ENCODE measurements around the gene PLEKHO2. TPM values are rescaled to one million over a fixed set of nuclear protein-coding genes. Genes with fewer than 3 reads are reported as not detected.

The PLEKHO2 gene
- total RNA-seq, 2 donors from 2014 or later, result 8.6 to 31.8 TPM

DNA sequence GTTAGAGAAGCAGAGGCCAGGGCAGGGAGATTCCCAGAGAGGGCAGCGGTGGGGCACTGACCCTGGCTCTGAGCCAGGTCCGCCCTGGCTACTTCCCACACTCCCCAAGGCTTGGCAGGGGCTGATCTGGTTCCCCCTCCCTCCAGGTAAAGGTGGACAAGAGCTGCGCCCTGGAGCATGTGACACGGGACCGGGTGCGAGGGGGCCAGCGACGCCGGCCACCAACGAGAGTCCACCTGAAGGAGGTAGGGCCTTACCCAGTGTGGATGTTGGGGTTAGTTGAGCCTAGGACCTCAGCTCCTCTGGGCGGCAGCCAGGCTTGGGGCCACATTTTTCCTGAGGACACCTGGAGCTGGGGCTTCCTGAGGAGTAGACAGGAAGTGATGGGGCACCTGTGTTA is 19.6 kb downstream of the PLEKHO2 start:
- Histone ChIP-seq H3K27ac (no peak overlapping the region), H3K4me3 (no peak overlapping the region), H3K36me3 (peaks cover 0 to 13% of the 10 kb centered on the region in 2 donors), H3K27me3 (replicated peaks; ENCODE audit: insufficient read depth) (no peaks in the 10 kb centered on the region), H3K4me1 (replicated peaks) (no peaks in the 10 kb centered on the region), H3K9me3 (no peaks in the 10 kb centered on the region)
- TF ChIP-seq POLR2A (IDR thresholded peaks at IDR 0.05) (no peak), CTCF (IDR thresholded peaks at IDR 0.05) (no peak), POLR2AphosphoS5 (IDR thresholded peaks at IDR 0.05) (no peak)
- intact Hi-C loops (cut with DNase I), result no loop called here
- no peak for DNase-seq (ENCODE audit: low spot score)
- 88% methylated on average over 11 of the region's 11 CpGs for WGBS

DNA sequence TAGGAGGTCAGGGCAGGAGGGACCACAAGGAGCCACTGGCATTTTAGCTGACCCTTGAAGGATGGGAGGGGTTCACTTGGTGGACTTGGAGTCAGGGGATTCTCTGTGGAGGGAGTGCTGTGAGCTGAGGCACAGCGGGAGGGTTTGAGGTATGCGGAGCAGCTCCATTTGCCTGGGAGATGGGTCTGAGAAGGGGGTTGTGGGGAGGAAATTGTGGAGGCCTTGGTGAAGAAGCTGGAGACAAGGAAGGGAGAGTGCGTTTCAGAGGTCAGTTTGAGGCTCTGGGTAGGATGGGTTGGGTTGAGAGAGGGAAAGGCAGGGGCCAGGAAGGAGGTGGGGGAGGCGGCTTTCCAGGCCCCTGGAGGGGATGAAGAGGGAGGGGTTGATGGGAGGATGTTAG is 20.2 kb downstream of the PLEKHO2 start:
- H3K4me3 ChIP-seq, result no peak overlapping the region
- TF ChIP-seq CTCF (IDR thresholded peaks at IDR 0.05) (no peak), POLR2AphosphoS5 (IDR thresholded peaks at IDR 0.05) (no peak), POLR2A (IDR thresholded peaks at IDR 0.05) (no peak)
- no peaks in the 10 kb centered on the region for H3K9me3 ChIP-seq
- WGBS, result 90% methylated on average over 4 of the region's 4 CpGs
- intact Hi-C loops (cut with DNase I), result no loop called here
- H3K36me3 ChIP-seq, result peaks cover 0 to 13% of the 10 kb centered on the region in 2 donors
- no peak for DNase-seq (ENCODE audit: low spot score)
- no peaks in the 10 kb centered on the region for H3K4me1 ChIP-seq (replicated peaks)
- H3K27me3 ChIP-seq (replicated peaks; ENCODE audit: insufficient read depth), result no peaks in the 10 kb centered on the region
- no peak overlapping the region for H3K27ac ChIP-seq

DNA sequence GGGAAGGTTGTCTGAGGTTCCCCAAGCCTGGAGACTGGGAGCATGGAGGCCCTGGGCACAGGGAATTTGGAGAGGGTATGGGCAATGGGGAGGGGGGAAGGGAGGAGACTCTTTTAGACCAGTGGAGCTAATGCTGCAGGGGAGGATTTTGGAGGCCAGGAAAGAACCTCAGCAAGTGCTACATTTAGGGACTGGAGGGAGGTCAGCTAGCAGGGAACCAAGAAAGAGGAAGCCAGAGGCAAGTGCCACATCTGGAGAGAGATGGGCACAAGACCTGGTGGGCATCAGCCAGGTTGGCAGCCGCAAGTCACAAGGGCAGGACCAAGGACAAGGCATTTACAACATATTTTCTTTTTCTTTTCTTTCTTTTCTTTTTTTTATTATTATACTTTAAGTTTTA is 20.7 kb downstream of the PLEKHO2 start:
- Histone ChIP-seq H3K4me3 (no peak overlapping the region), H3K27ac (no peak overlapping the region), H3K27me3 (replicated peaks; ENCODE audit: insufficient read depth) (no peaks in the 10 kb centered on the region), H3K36me3 (peaks cover 0 to 13% of the 10 kb centered on the region in 2 donors), H3K9me3 (no peaks in the 10 kb centered on the region), H3K4me1 (replicated peaks) (no peaks in the 10 kb centered on the region)
- WGBS, result 95% methylated on average over 1 of the region's 1 CpG
- TF ChIP-seq POLR2AphosphoS5 (IDR thresholded peaks at IDR 0.05), result no peak
- no peak for TF ChIP-seq POLR2A (IDR thresholded peaks at IDR 0.05)
- TF ChIP-seq CTCF (IDR thresholded peaks at IDR 0.05), result no peak
- intact Hi-C loops (cut with DNase I), result no loop called here
- DNase-seq (ENCODE audit: low spot score), result no peak

DNA sequence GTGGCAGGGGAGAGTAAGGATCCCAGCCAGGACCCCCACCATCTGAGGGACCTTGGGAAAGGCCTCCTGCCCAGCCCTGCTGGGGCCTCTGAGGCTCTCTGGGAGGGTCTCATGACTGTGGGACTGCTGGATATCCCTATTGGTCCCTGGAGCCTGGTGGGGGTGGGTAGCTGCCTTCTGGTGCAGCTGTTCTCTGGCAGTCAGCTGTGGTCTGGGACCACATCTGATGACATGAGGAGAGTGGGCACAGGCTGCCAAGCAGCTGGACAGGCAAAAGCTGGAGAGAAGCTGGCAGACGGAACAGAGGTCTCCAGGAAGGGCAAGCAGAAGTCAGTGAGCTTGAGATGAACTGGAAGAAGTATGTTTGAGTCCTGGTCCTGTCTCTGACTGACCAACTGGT is 22.4 kb downstream of the PLEKHO2 start:
- H3K27me3 ChIP-seq (replicated peaks; ENCODE audit: insufficient read depth), result no peaks in the 10 kb centered on the region
- no peak overlapping the region for H3K27ac ChIP-seq
- H3K36me3 ChIP-seq, result peaks cover 0 to 13% of the 10 kb centered on the region in 2 donors
- 89% methylated on average over 1 of the region's 1 CpG for WGBS
- no peak for DNase-seq (ENCODE audit: low spot score)
- TF ChIP-seq POLR2A (IDR thresholded peaks at IDR 0.05) (no peak), CTCF (IDR thresholded peaks at IDR 0.05) (no peak), POLR2AphosphoS5 (IDR thresholded peaks at IDR 0.05) (no peak)
- H3K4me3 ChIP-seq, result no peak overlapping the region
- H3K9me3 ChIP-seq, result no peaks in the 10 kb centered on the region
- intact Hi-C loops (cut with DNase I), result no loop called here
- H3K4me1 ChIP-seq (replicated peaks), result no peaks in the 10 kb centered on the region

GRCh38 chr15:64865126-64865997 is 23.6 kb downstream of the PLEKHO2 start:
- Histone ChIP-seq H3K4me3 (no peak overlapping the region), H3K36me3 (peaks cover 0 to 13% of the 10 kb centered on the region in 2 donors), H3K27me3 (replicated peaks; ENCODE audit: insufficient read depth) (no peaks in the 10 kb centered on the region), H3K4me1 (replicated peaks) (no peaks in the 10 kb centered on the region), H3K27ac (no peak overlapping the region), H3K9me3 (no peaks in the 10 kb centered on the region)
- TF ChIP-seq POLR2AphosphoS5 (IDR thresholded peaks at IDR 0.05), result no peak
- no peak for TF ChIP-seq CTCF (IDR thresholded peaks at IDR 0.05)
- TF ChIP-seq POLR2A (IDR thresholded peaks at IDR 0.05), result no peak
- no peak for DNase-seq (ENCODE audit: low spot score)
- WGBS, result 95% methylated on average over 11 of the region's 12 CpGs
- intact Hi-C loops (cut with DNase I), result no loop called here
